ENCODE results near the gene GRID2.

Gene GRID2

DNA sequence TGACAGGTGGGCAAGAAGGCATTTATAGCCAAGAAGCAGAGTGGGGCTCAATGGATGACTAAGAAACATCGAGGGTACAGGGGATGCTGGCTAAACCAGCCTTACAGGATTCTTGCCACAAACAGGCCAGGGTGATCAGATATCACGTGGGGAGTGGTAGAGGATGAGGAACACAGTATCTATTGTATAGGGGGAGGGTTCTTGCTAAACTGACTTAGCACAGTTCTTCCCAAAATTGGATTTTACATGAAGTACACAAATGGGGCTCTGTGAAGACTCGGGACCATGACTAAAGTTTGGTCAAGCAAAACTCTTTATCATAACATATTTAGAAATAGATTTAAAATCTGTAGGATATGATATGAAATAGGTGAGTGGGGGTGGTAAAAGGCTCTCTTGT lies 1380.8 kb downstream of the GRID2 start:
- no peak for TF ChIP-seq Cebpa-rat (IDR thresholded peaks at IDR 0.05)
- Histone ChIP-seq H3K27ac (no peak overlapping the region), H3K36me3 (no peaks in the 10 kb centered on the region), H3K9me3 (no peaks in the 10 kb centered on the region), H3K9ac (no peak overlapping the region), H3K27me3 (no peaks in the 10 kb centered on the region), H3K4me1 (no peaks in the 10 kb centered on the region), H3K4me2 (no peak overlapping the region), H4K20me1 (no peaks in the 10 kb centered on the region), H3K4me3 (no peak overlapping the region)

DNA sequence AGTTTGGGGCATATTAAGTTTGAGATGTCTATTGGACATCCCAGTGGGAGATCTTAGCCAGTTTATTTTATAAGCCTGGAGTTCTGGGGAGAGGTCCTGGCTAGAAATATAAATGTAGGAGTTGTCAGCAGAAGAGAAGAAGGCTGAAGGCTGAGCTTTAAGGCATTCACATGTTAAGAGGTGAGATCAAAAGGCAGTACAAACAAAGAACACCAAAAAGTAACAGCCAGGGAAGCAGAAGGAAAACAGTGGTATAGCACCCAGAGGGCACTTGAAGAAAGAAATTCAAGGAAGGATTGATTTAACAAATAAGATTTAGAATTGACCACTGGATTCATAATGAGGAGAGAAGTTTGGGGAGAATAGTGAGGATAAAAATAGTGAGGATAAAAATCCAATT lies 1383.5 kb downstream of the GRID2 start:
- no peaks in the 10 kb centered on the region for H3K36me3 ChIP-seq
- no peak overlapping the region for H3K4me2 ChIP-seq
- H4K20me1 ChIP-seq = no peaks in the 10 kb centered on the region
- TF ChIP-seq Cebpa-rat (IDR thresholded peaks at IDR 0.05) = no peak
- no peaks in the 10 kb centered on the region for H3K9me3 ChIP-seq
- no peaks in the 10 kb centered on the region for H3K27me3 ChIP-seq
- H3K4me3 ChIP-seq = no peak overlapping the region
- no peak overlapping the region for H3K27ac ChIP-seq
- H3K9ac ChIP-seq = no peak overlapping the region
- H3K4me1 ChIP-seq = no peaks in the 10 kb centered on the region

DNA sequence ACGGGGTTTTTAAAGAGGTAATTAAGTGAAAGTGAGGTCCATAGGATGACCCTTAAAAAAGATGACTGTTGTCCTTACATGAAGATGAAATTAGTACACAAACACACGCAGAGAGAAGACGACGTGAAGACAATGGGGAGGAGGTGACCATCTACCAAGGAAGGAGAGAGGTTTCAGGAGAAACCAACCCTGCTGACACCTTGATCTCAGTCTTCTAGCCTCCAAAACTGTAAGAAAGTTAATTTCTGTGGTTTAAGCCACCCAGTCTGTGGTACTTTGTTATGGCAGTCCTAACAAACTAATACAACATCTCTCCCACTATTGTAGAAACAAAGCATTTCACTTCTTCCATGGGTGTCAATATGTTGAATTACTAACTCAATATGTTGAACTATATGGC lies 1385.2 kb downstream of the GRID2 start:
- no peak overlapping the region for H3K27ac ChIP-seq
- TF ChIP-seq Cebpa-rat (IDR thresholded peaks at IDR 0.05) = no peak
- no peak overlapping the region for H3K9ac ChIP-seq
- H3K9me3 ChIP-seq = no peaks in the 10 kb centered on the region
- no peaks in the 10 kb centered on the region for H3K4me1 ChIP-seq
- no peak overlapping the region for H3K4me2 ChIP-seq
- H3K27me3 ChIP-seq = no peaks in the 10 kb centered on the region
- H3K36me3 ChIP-seq = no peaks in the 10 kb centered on the region
- H3K4me3 ChIP-seq = no peak overlapping the region
- no peaks in the 10 kb centered on the region for H4K20me1 ChIP-seq

- no peak for TF ChIP-seq Cebpa-rat (IDR thresholded peaks at IDR 0.05)
- no peaks in the 10 kb centered on the region for H3K4me1 ChIP-seq
- H3K9me3 ChIP-seq = no peaks in the 10 kb centered on the region
- H3K27ac ChIP-seq = no peak overlapping the region
- H3K9ac ChIP-seq = no peak overlapping the region
- H3K36me3 ChIP-seq = no peaks in the 10 kb centered on the region
- H3K27me3 ChIP-seq = no peaks in the 10 kb centered on the region
- no peak overlapping the region for H3K4me3 ChIP-seq
- H4K20me1 ChIP-seq = no peaks in the 10 kb centered on the region
- no peak overlapping the region for H3K4me2 ChIP-seq
These were observed 1389.4 kb downstream of the GRID2 start for GRCh38 chr4:93693141-93693540.

DNA sequence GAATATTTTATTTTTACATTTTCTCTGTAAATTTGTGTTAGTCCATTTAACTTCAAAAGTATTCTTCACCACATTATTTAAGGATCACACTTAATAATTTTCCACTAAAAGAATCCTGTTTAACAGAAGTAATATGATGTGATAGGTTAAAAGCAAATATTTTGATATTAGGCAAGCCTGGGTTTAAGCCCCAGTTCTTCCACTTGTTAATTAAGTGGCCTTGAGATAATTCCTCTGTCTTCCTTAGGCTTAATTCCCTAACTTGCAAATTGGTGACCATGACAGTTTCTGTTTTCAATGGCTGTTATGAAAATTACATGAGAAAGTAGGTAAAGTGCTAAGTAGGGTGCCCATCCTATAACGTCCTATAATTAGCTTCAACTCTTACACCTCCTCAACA lies 1394.9 kb downstream of the GRID2 start:
- no peaks in the 10 kb centered on the region for H3K4me1 ChIP-seq
- H3K9me3 ChIP-seq = no peaks in the 10 kb centered on the region
- H3K27ac ChIP-seq = no peak overlapping the region
- no peak overlapping the region for H3K4me2 ChIP-seq
- no peaks in the 10 kb centered on the region for H4K20me1 ChIP-seq
- H3K4me3 ChIP-seq = no peak overlapping the region
- no peak overlapping the region for H3K9ac ChIP-seq
- no peak for TF ChIP-seq Cebpa-rat (IDR thresholded peaks at IDR 0.05)
- no peaks in the 10 kb centered on the region for H3K27me3 ChIP-seq
- H3K36me3 ChIP-seq = no peaks in the 10 kb centered on the region

DNA sequence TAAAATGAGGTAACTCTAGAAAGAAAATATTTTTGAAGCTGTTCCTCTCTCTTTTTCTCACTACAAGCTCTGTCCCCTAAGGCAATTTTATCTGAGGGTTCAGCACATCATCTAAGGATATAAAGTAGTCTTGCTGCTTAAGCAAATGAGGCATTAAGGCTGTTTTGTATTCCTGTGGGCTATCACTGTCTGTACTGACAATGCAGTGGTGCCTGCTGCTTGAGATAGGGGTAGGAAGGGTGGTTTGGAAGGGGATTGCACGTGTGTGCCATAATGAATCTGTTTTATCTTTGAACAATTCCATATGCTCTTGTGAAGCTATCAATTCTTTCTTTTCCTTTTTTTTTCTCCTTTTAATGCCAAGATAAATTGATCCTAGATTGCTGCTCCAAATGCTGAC lies 1396.8 kb downstream of the GRID2 start:
- TF ChIP-seq Cebpa-rat (IDR thresholded peaks at IDR 0.05) = no peak

GRCh38 chr4:93710101-93710846 lies 1406.5 kb downstream of the GRID2 start:
- Histone ChIP-seq H4K20me1 (no peaks in the 10 kb centered on the region), H3K9ac (no peak overlapping the region), H3K27ac (no peak overlapping the region), H3K4me3 (no peak overlapping the region), H3K36me3 (no peaks in the 10 kb centered on the region), H3K4me2 (no peak overlapping the region), H3K27me3 (no peaks in the 10 kb centered on the region), H3K9me3 (no peaks in the 10 kb centered on the region), H3K4me1 (no peaks in the 10 kb centered on the region)
- no peak for TF ChIP-seq Cebpa-rat (IDR thresholded peaks at IDR 0.05)

More for the DNA sequence above, 1396.8 kb downstream of the GRID2 start:
- no peaks in the 10 kb centered on the region for H3K27me3 ChIP-seq
- H3K9me3 ChIP-seq = no peaks in the 10 kb centered on the region
- H3K36me3 ChIP-seq = no peaks in the 10 kb centered on the region
- H4K20me1 ChIP-seq = no peaks in the 10 kb centered on the region
- H3K4me3 ChIP-seq = no peak overlapping the region
- no peak overlapping the region for H3K9ac ChIP-seq
- H3K27ac ChIP-seq = no peak overlapping the region
- no peaks in the 10 kb centered on the region for H3K4me1 ChIP-seq
- H3K4me2 ChIP-seq = no peak overlapping the region

GRCh38 chr4:93710847-93711430 lies 1407.2 kb downstream of the GRID2 start:
- Histone ChIP-seq H3K4me2 (no peak overlapping the region), H3K27ac (no peak overlapping the region), H3K9ac (no peak overlapping the region), H3K4me1 (no peaks in the 10 kb centered on the region), H3K4me3 (no peak overlapping the region), H3K9me3 (no peaks in the 10 kb centered on the region), H3K27me3 (no peaks in the 10 kb centered on the region), H3K36me3 (no peaks in the 10 kb centered on the region), H4K20me1 (no peaks in the 10 kb centered on the region)
- TF ChIP-seq Cebpa-rat (IDR thresholded peaks at IDR 0.05) = no peak

DNA sequence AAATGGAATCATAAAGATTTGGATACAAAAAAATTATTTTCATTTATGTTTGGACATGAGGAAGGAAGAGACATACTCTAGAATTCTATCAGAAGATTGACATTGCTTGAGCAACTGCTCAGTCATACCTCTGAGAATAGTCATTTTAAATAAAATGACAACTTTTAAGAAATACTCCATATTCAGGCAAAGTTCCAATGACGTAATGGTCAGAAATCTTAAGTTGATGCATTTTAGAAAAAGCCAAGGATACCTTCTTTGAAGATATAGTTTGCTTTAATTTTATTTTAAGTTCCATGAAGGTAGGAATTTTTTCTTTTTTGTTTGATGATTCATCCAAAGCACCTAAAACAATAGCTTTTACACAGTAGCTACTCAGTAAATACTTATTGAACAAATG lies 1414.5 kb downstream of the GRID2 start:
- no peak overlapping the region for H3K4me3 ChIP-seq

DNA sequence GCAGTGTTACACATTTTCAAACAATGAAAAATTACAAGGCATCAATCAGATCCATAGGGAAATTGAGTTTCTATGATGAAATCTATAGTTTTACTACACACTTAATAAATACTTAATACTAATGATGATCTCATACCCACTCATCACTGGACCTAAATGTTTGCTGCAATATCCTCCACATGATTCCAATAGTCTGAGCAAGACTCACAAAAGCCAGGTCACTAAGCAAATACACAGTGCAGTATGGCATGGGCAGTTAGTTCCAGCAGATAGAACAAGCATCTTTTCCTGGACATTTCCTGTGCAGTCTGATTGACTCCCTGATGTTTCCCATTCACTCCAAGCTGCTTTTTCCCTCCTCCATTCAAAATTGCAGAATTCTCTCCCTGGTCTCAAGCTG lies 1415.8 kb downstream of the GRID2 start:
- H3K4me2 ChIP-seq = no peak overlapping the region
- H3K27me3 ChIP-seq = no peaks in the 10 kb centered on the region
- no peak overlapping the region for H3K4me3 ChIP-seq
- no peak overlapping the region for H3K9ac ChIP-seq
- no peaks in the 10 kb centered on the region for H3K9me3 ChIP-seq
- no peak for TF ChIP-seq Cebpa-rat (IDR thresholded peaks at IDR 0.05)
- H3K36me3 ChIP-seq = no peaks in the 10 kb centered on the region
- H3K27ac ChIP-seq = no peak overlapping the region
- no peaks in the 10 kb centered on the region for H3K4me1 ChIP-seq
- no peaks in the 10 kb centered on the region for H4K20me1 ChIP-seq

More for the DNA sequence above, 1414.5 kb downstream of the GRID2 start:
- Histone ChIP-seq H3K9me3 (no peaks in the 10 kb centered on the region), H4K20me1 (no peaks in the 10 kb centered on the region), H3K27me3 (no peaks in the 10 kb centered on the region), H3K27ac (no peak overlapping the region), H3K36me3 (no peaks in the 10 kb centered on the region), H3K4me1 (no peaks in the 10 kb centered on the region), H3K4me2 (no peak overlapping the region), H3K9ac (no peak overlapping the region)
- TF ChIP-seq Cebpa-rat (IDR thresholded peaks at IDR 0.05) = no peak

All from BLaER1 (cell line).